PC-9 (cell line): ENCODE data around the gene CDK13. TPM values are rescaled to one million over a fixed set of nuclear protein-coding genes. Genes with fewer than 3 reads are reported as not detected.

ENCODE experiments used
- BruUV-seq: library from RNA; stranded (reverse); fragments of 400-500 nt; replicated peaks from 2 replicates; lab custom pipeline; 2021; lab: Mats Ljungman, UMichigan
- CTCF ChIA-PET: fragments of 300-600 bp; sonication (Branson Sonifier 250); formaldehyde crosslinking; loops from one replicate; lab custom pipeline; 2022; ENCODE audit warnings: antibody characterized with exemption; lab: Charles Lee
- POLR2A ChIA-PET: fragments of 300-600 bp; sonication (Branson Sonifier 250); formaldehyde crosslinking; loops from one replicate; lab custom pipeline; 2022; ENCODE audit warnings: antibody characterized with exemption; ENCODE audit not compliant: unreplicated experiment; lab: Charles Lee
- DNase-seq, 2 experiments: peaks; one replicate each; pipeline versions ENCODE4 v3.0.0 to v3.0.0-alpha.2; 2015 to 2022; ENCODE audit warnings: mixed read lengths in 1 of 2
- H2AFZ ChIP-seq: fragments of 200-600 bp; sonication (generic); 2 replicates; pipeline ENCODE4 v1.8.1; 2017; ENCODE audit warnings: antibody characterized with exemption
- H3F3A ChIP-seq: fragments of 200-600 bp; sonication (generic); 2 replicates; pipeline ENCODE4 v1.8.1; 2017; ENCODE audit warnings: antibody characterized with exemption, mild to moderate bottlenecking, low read depth; ENCODE audit not compliant: insufficient read depth
- H3K27ac ChIP-seq: fragments of 200-600 bp; sonication (generic); 2 replicates; pipeline ENCODE4 v1.6.1; 2016; ENCODE audit warnings: mixed run types
- H3K27me3 ChIP-seq: fragments of 200-600 bp; sonication (generic); 2 replicates; pipeline ENCODE4 v1.6.1; 2016; ENCODE audit warnings: low read depth, mixed run types; ENCODE audit not compliant: insufficient read depth
- H3K36me3 ChIP-seq: fragments of 200-600 bp; sonication (generic); 2 replicates; pipeline ENCODE4 v1.6.1; 2016; ENCODE audit warnings: low read depth, mixed run types
- H3K4me1 ChIP-seq: fragments of 200-600 bp; sonication (generic); replicated peaks from 2 replicates; pipeline ENCODE4 v1.6.1; 2016; ENCODE audit warnings: mixed run types; ENCODE audit not compliant: insufficient read depth
- H3K4me2 ChIP-seq: fragments of 200-600 bp; sonication (generic); 2 replicates; pipeline ENCODE4 v1.6.1; 2017; ENCODE audit warnings: mixed run types
- H3K4me3 ChIP-seq: fragments of 200-600 bp; sonication (generic); 2 replicates; pipeline ENCODE4 v1.6.1; 2016; ENCODE audit warnings: mixed run types
- H3K79me2 ChIP-seq: fragments of 200-600 bp; sonication (generic); 2 replicates; pipeline ENCODE4 v1.6.1; 2017; ENCODE audit warnings: low read depth, mixed run types
- H3K9me2 ChIP-seq: fragments of 200-600 bp; sonication (generic); 2 replicates; pipeline ENCODE4 v1.8.1; 2017; ENCODE audit warnings: mild to moderate bottlenecking; ENCODE audit not compliant: insufficient read depth
- H3K9me3 ChIP-seq: fragments of 200-600 bp; sonication (generic); 2 replicates; pipeline ENCODE4 v1.8.1; 2016; ENCODE audit warnings: low read depth; ENCODE audit not compliant: insufficient read depth
- H4K20me1 ChIP-seq: fragments of 200-600 bp; sonication (generic); 2 replicates; pipeline ENCODE4 v1.8.1; 2017; ENCODE audit not compliant: insufficient read depth
- EZH2 ChIP-seq: fragments of 200-600 bp; sonication (generic); IDR thresholded peaks from 2 replicates; pipeline ENCODE4 v1.8.0; 2017; ENCODE audit warnings: antibody characterized with exemption, low read depth
- intact Hi-C: fragments of 100-400 bp; cut with micrococcal nuclease; formaldehyde crosslinking; loops from one replicate; pipeline ENCODE4 v1.10.0; 2022; ENCODE audit not compliant: unreplicated experiment
- total RNA-seq: library from RNA; stranded (reverse); gene quantifications from 2 replicates; pipeline ENCODE4 v1.2.3, GENCODE V29; 2021
- TF ChIP-seq, protein P1 (sequence below): fragments of 200-600 bp; sonication (generic); conservative IDR thresholded peaks from 2 replicates; pipeline ENCODE4 v1.6.1; 2017; ENCODE audit warnings: mixed run types, antibody characterized with exemption, mild to moderate bottlenecking, moderate library complexity

The CDK13 gene
- total RNA-seq, 1 experiment from 2014 or later = 80.9 TPM

DNA sequence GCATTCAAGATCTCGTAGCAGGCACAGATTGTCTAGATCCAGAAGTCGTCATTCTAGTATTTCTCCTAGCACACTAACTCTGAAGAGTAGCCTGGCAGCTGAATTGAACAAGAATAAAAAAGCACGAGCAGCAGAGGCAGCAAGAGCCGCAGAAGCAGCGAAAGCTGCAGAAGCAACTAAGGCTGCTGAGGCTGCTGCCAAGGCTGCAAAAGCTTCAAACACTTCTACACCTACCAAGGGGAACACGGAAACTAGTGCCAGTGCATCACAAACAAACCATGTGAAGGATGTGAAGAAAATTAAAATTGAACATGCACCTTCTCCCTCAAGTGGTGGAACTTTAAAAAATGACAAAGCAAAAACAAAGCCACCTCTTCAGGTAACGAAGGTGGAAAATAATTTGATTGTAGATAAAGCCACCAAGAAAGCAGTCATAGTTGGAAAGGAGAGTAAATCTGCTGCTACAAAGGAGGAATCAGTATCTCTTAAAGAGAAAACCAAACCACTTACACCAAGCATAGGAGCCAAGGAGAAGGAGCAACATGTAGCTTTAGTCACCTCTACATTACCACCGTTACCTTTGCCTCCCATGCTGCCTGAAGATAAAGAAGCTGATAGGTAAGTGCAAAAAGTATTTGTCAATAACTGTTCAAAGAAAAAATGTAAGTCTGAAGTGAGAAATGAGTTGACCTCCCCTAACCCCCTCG, 37.7 kb downstream of the CDK13 start:
- DNase-seq = no peak
- Histone ChIP-seq H3K9me2 (no peaks in the 10 kb centered on the region), H3K4me1 (no peaks in the 10 kb centered on the region), H4K20me1 (peaks cover 66% of the 10 kb centered on the region), H3K4me2 (no peak overlapping the region), H3K4me3 (no peak overlapping the region), H3K36me3 (peaks cover 18% of the 10 kb centered on the region), H3F3A (peaks cover 8% of the 10 kb centered on the region; the same call in 1 of the 2 replicates), H3K9me3 (no peaks in the 10 kb centered on the region), H3K79me2 (peaks cover 80% of the 10 kb centered on the region), H3K27ac (no peak overlapping the region), H2AFZ (no peak overlapping the region), H3K27me3 (no peaks in the 10 kb centered on the region)
- no TSS peak for BruUV-seq
- POLR2A ChIA-PET = no interaction called here
- intact Hi-C loops = no loop called here
- CTCF ChIA-PET = no interaction called here
- TF ChIP-seq, protein P1, sequence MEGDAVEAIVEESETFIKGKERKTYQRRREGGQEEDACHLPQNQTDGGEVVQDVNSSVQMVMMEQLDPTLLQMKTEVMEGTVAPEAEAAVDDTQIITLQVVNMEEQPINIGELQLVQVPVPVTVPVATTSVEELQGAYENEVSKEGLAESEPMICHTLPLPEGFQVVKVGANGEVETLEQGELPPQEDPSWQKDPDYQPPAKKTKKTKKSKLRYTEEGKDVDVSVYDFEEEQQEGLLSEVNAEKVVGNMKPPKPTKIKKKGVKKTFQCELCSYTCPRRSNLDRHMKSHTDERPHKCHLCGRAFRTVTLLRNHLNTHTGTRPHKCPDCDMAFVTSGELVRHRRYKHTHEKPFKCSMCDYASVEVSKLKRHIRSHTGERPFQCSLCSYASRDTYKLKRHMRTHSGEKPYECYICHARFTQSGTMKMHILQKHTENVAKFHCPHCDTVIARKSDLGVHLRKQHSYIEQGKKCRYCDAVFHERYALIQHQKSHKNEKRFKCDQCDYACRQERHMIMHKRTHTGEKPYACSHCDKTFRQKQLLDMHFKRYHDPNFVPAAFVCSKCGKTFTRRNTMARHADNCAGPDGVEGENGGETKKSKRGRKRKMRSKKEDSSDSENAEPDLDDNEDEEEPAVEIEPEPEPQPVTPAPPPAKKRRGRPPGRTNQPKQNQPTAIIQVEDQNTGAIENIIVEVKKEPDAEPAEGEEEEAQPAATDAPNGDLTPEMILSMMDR = no peak

DNA sequence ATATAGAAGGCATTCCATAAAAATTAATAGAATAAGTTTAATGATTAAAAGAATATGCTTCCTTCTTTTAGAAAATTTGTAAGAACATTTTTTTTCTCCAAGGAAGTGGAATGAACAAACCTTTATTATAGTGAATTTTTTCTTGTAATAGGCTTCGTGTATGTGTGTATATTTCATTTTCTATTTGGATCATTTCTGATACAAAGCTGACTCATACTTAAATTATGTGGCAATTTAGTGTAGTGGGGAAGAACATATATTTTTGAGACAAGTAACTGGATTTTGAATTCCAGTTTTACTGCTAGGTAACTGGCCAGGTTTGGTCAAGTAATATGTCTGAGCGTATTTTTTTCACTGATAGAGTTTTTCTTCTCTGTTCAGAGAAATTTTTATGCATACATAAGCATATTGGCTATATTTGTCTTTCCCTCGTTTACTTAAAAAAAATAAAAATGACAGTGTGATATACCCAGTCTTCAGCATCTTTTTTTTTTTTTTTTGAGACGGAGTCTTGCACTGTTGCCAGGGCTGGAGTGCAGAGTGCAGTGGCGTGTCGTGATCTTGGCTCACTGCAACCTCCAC, 50.8 kb downstream of the CDK13 start:
- no peaks in the 10 kb centered on the region for H3K9me3 ChIP-seq
- CTCF ChIA-PET = no interaction called here
- H3K27ac ChIP-seq = no peak overlapping the region
- H3K27me3 ChIP-seq = no peaks in the 10 kb centered on the region
- H2AFZ ChIP-seq = no peak overlapping the region
- POLR2A ChIA-PET = no interaction called here
- TF ChIP-seq, protein P1 = no peak
- TF ChIP-seq EZH2 = no peak
- DNase-seq = no peak
- intact Hi-C loops = no loop called here
- H3K4me2 ChIP-seq = no peak overlapping the region
- no TSS peak for BruUV-seq
- no peak overlapping the region for H3K4me3 ChIP-seq
- peaks cover 18% of the 10 kb centered on the region for H3F3A ChIP-seq
- peaks cover 21% of the 10 kb centered on the region; the same call in 1 of the 2 replicates for H4K20me1 ChIP-seq
- no peaks in the 10 kb centered on the region for H3K9me2 ChIP-seq
- H3K36me3 ChIP-seq = peaks cover 7% of the 10 kb centered on the region; the same call in 1 of the 2 replicates
- H3K79me2 ChIP-seq = peaks cover 17% of the 10 kb centered on the region
- H3K4me1 ChIP-seq = no peaks in the 10 kb centered on the region

DNA sequence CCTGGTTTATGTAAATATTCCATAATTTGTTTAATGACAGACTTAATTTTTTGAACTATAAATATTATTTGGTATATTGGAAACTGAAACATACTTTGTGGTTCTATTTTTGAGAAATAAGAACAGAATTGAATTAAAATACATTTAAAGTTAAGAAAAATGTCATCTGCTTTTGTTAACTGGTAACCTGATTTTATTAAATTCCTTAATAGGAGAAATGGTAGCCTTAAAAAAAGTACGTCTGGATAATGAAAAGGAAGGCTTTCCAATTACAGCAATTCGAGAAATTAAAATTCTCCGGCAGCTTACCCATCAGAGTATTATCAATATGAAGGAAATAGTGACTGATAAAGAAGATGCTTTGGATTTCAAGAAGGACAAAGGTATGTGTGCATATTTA, 51.6 kb downstream of the CDK13 start:
- intact Hi-C loops = no loop called here
- ChIA-PET CTCF (no interaction called here), POLR2A (no interaction called here)
- H4K20me1 ChIP-seq = peaks cover 20% of the 10 kb centered on the region; the same call in 1 of the 2 replicates
- H3K27ac ChIP-seq = no peak overlapping the region
- BruUV-seq = no TSS peak
- H3K9me2 ChIP-seq = no peaks in the 10 kb centered on the region
- no peaks in the 10 kb centered on the region for H3K27me3 ChIP-seq
- H3K9me3 ChIP-seq = no peaks in the 10 kb centered on the region
- TF ChIP-seq EZH2 = no peak
- TF ChIP-seq, protein P1 = no peak
- no peak overlapping the region for H3K4me2 ChIP-seq
- 0 out of 2 replicates have a peak, but pooled peaks cover 12% of the 10 kb centered on the region for H3K79me2 ChIP-seq
- H2AFZ ChIP-seq = no peak overlapping the region
- no peaks in the 10 kb centered on the region for H3K4me1 ChIP-seq
- H3K4me3 ChIP-seq = no peak overlapping the region
- no peak for DNase-seq
- H3F3A ChIP-seq = peaks cover 16% of the 10 kb centered on the region
- H3K36me3 ChIP-seq = peaks cover 4% of the 10 kb centered on the region; the same call in 1 of the 2 replicates
